Measurements from ENCODE around the gene ZNF174. TPM values are rescaled to one million over a fixed set of nuclear protein-coding genes. Genes with fewer than 3 reads are reported as not detected.

The ZNF174 gene
- total RNA-seq, 4 donors from 2014 or later: 12.1 to 16.7 (median 16.1) TPM

GRCh38 chr16:3363793-3364192 lies 37.2 kb upstream of the ZNF174 start:
- Histone ChIP-seq H3K36me3 (no peaks in the 10 kb centered on the region), H3K27ac (no peak overlapping the region), H3K27me3 (no peaks in the 10 kb centered on the region), H3K4me3 (replicated peaks in 1 of 3) (no peak overlapping the region), H3K9me3 (no peaks in the 10 kb centered on the region), H3K4me1 (no peaks in the 10 kb centered on the region)
- intact Hi-C loops (cut with DNase I): no loop called here
- DNase-seq: no peak
- TF ChIP-seq CTCF (IDR thresholded peaks at IDR 0.05): no peak
- no peak for TF ChIP-seq POLR2A (IDR thresholded peaks at IDR 0.05)
- 90 to 91% methylated on average over 7 of the region's 7 CpGs for WGBS, 2 donors

- WGBS, 2 donors: 18 to 24% methylated on average over 31 to 40 of the region's 42 CpGs
- TF ChIP-seq POLR2A (IDR thresholded peaks at IDR 0.05): peak in 1 of 2 donors; percentile 59
- no peak for TF ChIP-seq CTCF (IDR thresholded peaks at IDR 0.05)
- DNase-seq: peak; percentile 93 to 94
- Histone ChIP-seq H3K4me1 (no peaks in the 10 kb centered on the region), H3K4me3 (replicated peaks in 1 of 3) (peak overlapping the region in 2 of 3 donors; percentile 29 to 57), H3K27ac (peak overlapping the region; percentile 27 to 63 (median 56)), H3K27me3 (no peaks in the 10 kb centered on the region), H3K36me3 (no peaks in the 10 kb centered on the region), H3K9me3 (no peaks in the 10 kb centered on the region)
- intact Hi-C loops (cut with DNase I): no loop called here
These were observed 36.1 kb upstream of the ZNF174 start for GRCh38 chr16:3364774-3365427.

- no peak overlapping the region for H3K4me3 ChIP-seq (replicated peaks in 1 of 3)
- H3K4me1 ChIP-seq: no peaks in the 10 kb centered on the region
- no peaks in the 10 kb centered on the region for H3K27me3 ChIP-seq
- DNase-seq: no peak
- H3K36me3 ChIP-seq: no peaks in the 10 kb centered on the region
- whole genome bisulfite sequencing, 2 donors: 91 to 93% methylated on average over 11 of the region's 11 CpGs
- intact Hi-C loops (cut with DNase I): no loop called here
- H3K27ac ChIP-seq: no peak overlapping the region
- no peaks in the 10 kb centered on the region for H3K9me3 ChIP-seq
- TF ChIP-seq CTCF (IDR thresholded peaks at IDR 0.05): no peak
- no peak for TF ChIP-seq POLR2A (IDR thresholded peaks at IDR 0.05)
These were observed 31.9 kb upstream of the ZNF174 start for GRCh38 chr16:3369073-3369472.

- intact Hi-C loops (cut with DNase I): no loop called here
- H3K27me3 ChIP-seq: no peaks in the 10 kb centered on the region
- no peaks in the 10 kb centered on the region for H3K9me3 ChIP-seq
- H3K36me3 ChIP-seq: no peaks in the 10 kb centered on the region
- no peaks in the 10 kb centered on the region for H3K4me1 ChIP-seq
- H3K27ac ChIP-seq: no peak overlapping the region
- H3K4me3 ChIP-seq (replicated peaks in 1 of 3): no peak overlapping the region
- DNase-seq: no peak
- TF ChIP-seq POLR2A (IDR thresholded peaks at IDR 0.05) (no peak), CTCF (IDR thresholded peaks at IDR 0.05) (no peak)
- 92% methylated on average over 5 of the region's 5 CpGs for WGBS, 2 donors
These were observed 25.3 kb upstream of the ZNF174 start for GRCh38 chr16:3375680-3376079.

GRCh38 chr16:3377917-3378316 lies 23.1 kb upstream of the ZNF174 start:
- DNase-seq: no peak
- Histone ChIP-seq H3K36me3 (peaks cover 9 to 14% of the 10 kb centered on the region in 2 donors), H3K9me3 (peaks cover 5% of the 10 kb centered on the region), H3K27ac (no peak overlapping the region), H3K4me1 (no peaks in the 10 kb centered on the region), H3K4me3 (replicated peaks in 1 of 3) (no peak overlapping the region), H3K27me3 (no peaks in the 10 kb centered on the region)
- intact Hi-C loops (cut with DNase I): no loop called here
- no peak for TF ChIP-seq CTCF (IDR thresholded peaks at IDR 0.05)
- no peak for TF ChIP-seq POLR2A (IDR thresholded peaks at IDR 0.05)
